GM12891 (cell line): ENCODE results near the gene ZNF580.
A peak's percentile ranks its signal among the peaks of the same experiment; 100 is the strongest.

ENCODE experiments used
- DNase-seq: peaks from one replicate; pipeline ENCODE4 v3.0.0; 2011; ENCODE audit warnings: low spot score; ENCODE audit not compliant: insufficient read length
- FAIRE-seq: peaks from 2 replicates; lab custom pipeline; 2011; peaks lifted over from hg19 to GRCh38; lab: Jason Lieb, UNC
- PAX5 ChIP-seq: IDR thresholded peaks from 2 replicates; pipeline ENCODE4 v1.6.1; 2011; ENCODE audit warnings: low read length, moderate library complexity, mild to moderate bottlenecking; ENCODE audit not compliant: insufficient read depth, severe bottlenecking
- POLR2A ChIP-seq: IDR thresholded peaks from 2 replicates; pipeline ENCODE4 v1.6.1; 2011; ENCODE audit warnings: low read depth, low read length, control low read depth
- POLR2AphosphoS5 ChIP-seq: IDR thresholded peaks from 2 replicates; pipeline ENCODE4 v1.6.1; 2011; ENCODE audit warnings: low read depth, low read length, control low read depth
- POU2F2 ChIP-seq: IDR thresholded peaks from 2 replicates; pipeline ENCODE4 v1.6.1; 2011; ENCODE audit warnings: low read depth, mild to moderate bottlenecking, control low read depth, low read length, moderate library complexity
- SPI1 ChIP-seq: IDR thresholded peaks from 2 replicates; pipeline ENCODE4 v1.6.1; 2011; ENCODE audit warnings: low read depth, low read length, control low read depth
- TAF1 ChIP-seq: IDR thresholded peaks from 2 replicates; pipeline ENCODE4 v1.6.1; 2011; ENCODE audit warnings: low read depth, low read length, control low read depth

Gene ZNF580

DNA sequence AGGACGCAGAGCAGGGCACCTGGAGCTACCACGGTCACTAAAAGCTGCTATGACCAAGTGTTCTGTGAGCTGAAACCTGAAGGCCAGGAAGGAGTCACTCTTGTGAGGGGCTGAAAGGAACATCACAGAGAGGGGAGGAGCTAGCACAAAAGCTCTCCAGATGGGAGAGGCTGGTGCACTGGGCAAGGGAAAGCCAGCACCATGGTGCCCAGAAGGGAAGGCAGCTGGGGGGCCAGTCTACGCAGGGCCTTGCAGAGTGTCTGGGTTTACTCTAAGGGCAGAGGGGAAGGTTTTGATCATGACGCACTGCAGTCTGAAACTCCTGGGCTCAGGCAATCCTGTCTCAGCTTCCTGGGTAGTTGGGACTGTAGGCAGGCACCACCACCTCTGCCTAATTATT lies 4.1 kb upstream of the ZNF580 start:
- FAIRE-seq = no peak
- no peak for TF ChIP-seq PAX5
- TF ChIP-seq SPI1 = no peak
- no peak for TF ChIP-seq POLR2AphosphoS5
- no peak for TF ChIP-seq POLR2A
- no peak for TF ChIP-seq POU2F2
- TF ChIP-seq TAF1 = no peak
- no peak for DNase-seq

DNA sequence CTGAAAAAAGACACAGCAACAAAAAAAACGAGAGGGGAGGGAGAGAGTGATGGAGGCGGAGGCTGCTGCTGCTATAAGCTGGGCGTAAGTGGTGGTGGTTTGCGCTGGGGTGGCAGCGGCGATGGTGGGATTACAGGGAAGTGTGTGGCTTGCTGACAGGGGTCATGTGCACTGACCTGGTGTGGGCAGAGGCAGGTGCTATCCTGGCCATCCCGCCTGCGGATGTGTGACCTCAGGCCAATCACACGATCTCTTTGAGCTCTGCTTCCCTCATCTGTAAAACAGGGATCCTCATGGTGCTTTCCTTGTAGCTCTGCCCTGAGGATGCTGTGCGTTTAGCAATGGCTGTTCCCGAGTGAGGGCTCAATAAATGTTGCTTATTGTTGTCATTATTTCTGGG lies 3.3 kb upstream of the ZNF580 start:
- FAIRE-seq (no peak), DNase-seq (no peak)
- TF ChIP-seq TAF1 = no peak
- TF ChIP-seq POLR2AphosphoS5 = no peak
- no peak; the same call in 1 of the 2 replicates for TF ChIP-seq POLR2A
- TF ChIP-seq PAX5 = no peak
- TF ChIP-seq SPI1 = no peak
- TF ChIP-seq POU2F2 = no peak

DNA sequence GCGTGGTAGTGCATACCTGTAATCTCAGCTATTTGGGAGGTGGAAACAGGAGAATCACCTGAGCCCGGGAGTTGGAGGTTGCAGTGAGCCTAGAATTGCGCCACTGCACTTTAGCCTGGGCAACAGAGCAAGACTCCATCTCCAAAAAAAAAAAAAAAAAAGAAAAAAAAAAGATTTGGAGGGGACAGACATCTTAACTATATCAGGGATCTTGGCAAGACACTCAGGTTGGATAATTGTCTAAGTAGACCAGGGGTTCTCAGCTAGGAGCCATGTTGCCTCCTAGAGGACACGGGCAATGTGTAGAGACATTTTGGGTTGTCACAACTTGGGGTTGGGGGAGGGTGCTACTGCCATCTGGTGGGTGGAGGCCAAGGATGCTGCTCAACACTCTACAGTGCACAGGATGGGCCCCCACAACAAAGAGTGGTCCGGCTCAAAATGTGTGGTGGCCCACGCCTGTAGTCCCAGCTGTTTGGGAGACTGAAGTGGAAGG lies 1.9 kb upstream of the ZNF580 start:
- FAIRE-seq (peak; percentile 51), DNase-seq (no peak)
- TF ChIP-seq PAX5 = no peak
- TF ChIP-seq POLR2A = peak; percentile 31; the same call in 1 of the 2 replicates
- no peak for TF ChIP-seq POLR2AphosphoS5
- no peak for TF ChIP-seq POU2F2
- no peak for TF ChIP-seq SPI1
- peak; percentile 45; the same call in 1 of the 2 replicates for TF ChIP-seq TAF1

DNA sequence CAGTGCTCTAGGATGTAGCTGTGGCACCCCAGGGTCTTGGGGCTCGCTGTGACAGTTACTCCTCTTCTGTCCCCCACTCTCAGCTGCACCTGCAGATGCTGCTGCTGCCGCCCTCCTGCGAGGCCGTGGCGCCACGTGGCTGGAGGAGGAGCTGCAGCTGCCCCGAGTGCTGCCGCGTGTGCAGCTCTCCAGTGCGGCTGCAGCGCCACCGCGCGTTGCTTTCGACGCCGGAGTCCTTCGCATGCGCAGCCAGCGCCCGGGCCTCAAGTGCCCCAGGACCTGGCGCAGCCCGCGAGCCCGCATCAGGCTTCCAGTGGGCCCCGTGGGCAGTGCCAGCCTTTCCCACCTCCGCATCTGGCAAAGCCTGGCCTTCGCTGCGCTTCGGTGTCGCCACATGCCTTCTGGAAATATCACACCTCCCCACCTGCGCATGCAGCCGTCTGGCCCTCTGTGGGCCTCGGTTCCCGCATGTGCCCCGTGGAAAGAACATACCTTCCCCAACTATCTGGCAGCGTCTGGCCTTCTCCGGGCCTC lies 692 bp upstream of the ZNF580 start:
- DNase-seq (no peak), FAIRE-seq (peak; percentile 58)
- TF ChIP-seq POLR2AphosphoS5 (0 out of 2 replicates have a peak, but pooled peaks have one; percentile 35), POU2F2 (0 out of 2 replicates have a peak, but pooled peaks have one; percentile 7), SPI1 (no peak)

DNA sequence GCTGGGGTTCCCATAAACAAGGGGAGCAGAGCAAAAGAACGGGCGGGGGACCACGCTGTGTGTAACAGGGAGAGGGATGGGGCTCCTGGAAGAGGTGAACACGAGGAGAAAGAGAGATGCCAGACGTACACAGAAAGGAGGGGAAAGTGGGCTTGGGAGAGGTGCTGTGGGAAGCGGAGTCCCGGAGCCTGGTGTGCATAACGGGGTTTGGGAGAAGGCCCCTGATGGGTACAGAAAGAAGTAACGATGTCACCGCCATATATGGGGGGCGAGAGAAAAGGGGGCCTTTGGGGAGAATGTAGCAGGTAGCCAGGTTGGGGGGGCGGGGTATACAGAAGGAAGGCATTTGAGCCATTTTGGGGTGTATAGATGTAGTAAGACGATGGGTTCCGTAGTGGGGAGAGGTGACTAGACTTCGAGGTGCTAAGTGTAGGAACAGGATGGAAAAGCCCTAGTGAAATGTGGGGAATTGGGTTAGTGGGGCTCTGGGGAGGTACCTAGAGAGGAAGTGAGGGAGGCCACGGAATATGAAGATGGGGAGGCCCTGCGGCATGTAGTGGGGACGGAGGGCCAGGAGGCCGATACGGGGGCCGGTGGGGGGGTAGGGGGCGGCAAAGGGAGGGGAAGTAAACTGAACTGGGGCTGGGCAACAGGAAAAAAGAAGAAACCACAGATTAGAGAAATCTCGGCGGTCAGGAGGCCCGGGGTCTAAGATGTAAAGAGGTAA lies 787 bp downstream of the ZNF580 start:
- FAIRE-seq (peak; percentile 51), DNase-seq (no peak)
- TF ChIP-seq SPI1 = peak; percentile 51
- no peak for TF ChIP-seq TAF1

DNA sequence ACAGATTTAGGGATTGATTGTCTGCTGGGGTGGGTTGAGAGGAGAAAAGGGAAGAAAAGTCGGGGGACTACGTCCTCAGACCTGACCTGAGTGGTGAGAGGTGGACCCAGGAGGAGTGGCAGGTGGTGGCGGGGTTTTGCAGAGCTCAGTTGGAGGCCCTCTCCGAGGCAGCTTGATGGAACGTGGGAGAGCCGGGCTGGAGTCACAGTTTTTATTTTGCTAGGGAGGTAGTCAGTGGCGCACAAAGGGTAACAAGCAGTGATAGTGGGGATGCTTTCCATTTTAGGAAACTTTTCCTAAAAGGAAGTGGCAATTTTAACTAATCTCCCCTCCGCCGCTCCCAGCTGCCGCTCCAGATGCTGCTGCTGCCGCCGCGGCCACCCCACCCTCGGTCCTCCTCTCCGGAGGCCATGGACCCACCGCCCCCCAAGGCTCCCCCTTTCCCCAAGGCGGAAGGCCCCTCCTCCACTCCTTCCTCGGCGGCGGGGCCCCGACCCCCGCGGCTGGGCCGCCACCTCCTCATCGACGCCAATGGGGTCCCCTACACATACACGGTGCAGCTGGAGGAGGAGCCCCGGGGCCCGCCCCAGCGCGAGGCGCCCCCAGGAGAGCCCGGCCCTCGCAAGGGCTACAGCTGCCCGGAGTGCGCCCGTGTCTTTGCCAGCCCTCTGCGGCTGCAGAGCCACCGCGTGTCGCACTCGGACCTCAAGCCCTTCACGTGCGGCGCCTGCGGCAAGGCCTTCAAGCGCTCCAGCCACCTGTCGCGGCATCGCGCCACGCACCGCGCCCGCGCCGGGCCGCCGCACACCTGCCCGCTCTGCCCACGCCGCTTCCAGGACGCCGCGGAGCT lies 1.6 kb downstream of the ZNF580 start:
- TF ChIP-seq PAX5 = no peak
- no peak for TF ChIP-seq POLR2AphosphoS5
- no peak for TF ChIP-seq POU2F2
- no peak for TF ChIP-seq POLR2A
- no peak for TF ChIP-seq SPI1
- TF ChIP-seq TAF1 = no peak; the same call in 1 of the 2 replicates
- DNase-seq (no peak), FAIRE-seq (peak; percentile 71)

DNA sequence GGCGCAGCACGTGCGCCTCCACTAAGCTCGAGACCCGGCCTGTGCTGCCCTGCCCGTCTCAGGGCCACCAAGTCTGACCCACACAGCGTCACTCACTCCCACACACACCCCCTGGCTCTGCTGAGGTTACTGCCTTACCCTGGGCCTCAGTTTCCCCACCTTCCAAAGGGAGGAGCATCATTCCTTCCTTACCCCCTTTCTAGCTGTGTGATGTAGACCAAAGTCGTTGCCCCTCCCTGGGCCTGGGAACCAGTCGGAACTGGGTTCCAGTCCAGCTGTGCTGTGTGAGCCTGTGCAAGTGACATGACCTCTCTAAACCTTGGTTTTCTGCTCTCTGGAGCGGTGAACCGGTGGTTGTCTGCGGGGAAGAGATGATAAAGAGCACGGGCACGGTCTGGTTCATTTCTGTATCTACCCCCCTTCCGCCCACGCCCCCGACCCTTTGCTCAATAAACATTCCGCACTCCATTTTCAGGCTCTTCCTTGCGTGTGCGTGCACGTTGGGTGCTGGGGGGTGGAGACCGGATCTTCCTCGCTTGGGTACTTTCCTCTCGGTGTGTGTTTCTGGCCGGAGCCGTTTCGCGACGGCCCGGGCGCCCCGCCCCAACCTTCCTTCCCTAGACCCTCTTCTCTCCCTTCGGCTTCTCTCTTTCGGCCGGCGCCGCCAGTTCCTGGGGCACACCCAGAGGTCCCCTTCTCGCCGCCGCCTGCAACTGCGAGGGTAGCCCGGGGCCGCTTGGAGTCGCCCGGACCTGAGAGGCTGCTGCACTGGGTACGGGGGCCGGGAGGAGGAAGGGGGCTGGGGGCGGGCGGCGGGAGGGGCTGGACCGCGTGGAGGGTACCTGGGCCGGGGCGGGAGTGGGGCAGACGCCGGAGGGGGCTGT lies 2.4 kb downstream of the ZNF580 start, which contains the start of gene ZNF581:
TSS of gene ZNF581 (plus strand) at position 647 of the 884 bp plus-strand sequence. CDS start 923 bp downstream, outside the sequence.
- DNase-seq (peak; percentile 83), FAIRE-seq (peak; percentile 92)
- TF ChIP-seq TAF1 (no peak; the same call in 1 of the 2 replicates), POLR2A (0 out of 2 replicates have a peak, but pooled peaks have one; percentile 29), POLR2AphosphoS5 (peak; percentile 69), POU2F2 (peak; percentile 54; the same call in 1 of the 2 replicates), SPI1 (peak; percentile 4; the same call in 1 of the 2 replicates), PAX5 (peak; percentile 42)

DNA sequence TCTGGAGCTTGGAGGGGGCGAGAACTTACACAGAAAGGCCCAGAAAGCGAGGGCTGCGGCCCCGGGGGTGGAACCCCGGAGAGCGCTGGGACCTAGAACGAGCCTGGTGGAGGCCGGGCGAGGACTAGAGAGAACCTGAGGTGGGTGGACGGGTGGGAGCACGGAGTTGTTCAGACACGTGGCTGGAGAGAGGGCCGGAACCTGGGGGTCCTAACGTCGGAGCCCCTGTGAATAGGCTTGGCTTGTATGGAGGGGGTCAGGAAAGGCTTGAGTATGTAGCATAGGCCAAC lies 3.0 kb downstream of the ZNF580 start:
- DNase-seq (no peak), FAIRE-seq (no peak)
- TF ChIP-seq POU2F2 (no peak), TAF1 (no peak), PAX5 (no peak), POLR2A (no peak), SPI1 (no peak), POLR2AphosphoS5 (no peak; the same call in 1 of the 2 replicates)

DNA sequence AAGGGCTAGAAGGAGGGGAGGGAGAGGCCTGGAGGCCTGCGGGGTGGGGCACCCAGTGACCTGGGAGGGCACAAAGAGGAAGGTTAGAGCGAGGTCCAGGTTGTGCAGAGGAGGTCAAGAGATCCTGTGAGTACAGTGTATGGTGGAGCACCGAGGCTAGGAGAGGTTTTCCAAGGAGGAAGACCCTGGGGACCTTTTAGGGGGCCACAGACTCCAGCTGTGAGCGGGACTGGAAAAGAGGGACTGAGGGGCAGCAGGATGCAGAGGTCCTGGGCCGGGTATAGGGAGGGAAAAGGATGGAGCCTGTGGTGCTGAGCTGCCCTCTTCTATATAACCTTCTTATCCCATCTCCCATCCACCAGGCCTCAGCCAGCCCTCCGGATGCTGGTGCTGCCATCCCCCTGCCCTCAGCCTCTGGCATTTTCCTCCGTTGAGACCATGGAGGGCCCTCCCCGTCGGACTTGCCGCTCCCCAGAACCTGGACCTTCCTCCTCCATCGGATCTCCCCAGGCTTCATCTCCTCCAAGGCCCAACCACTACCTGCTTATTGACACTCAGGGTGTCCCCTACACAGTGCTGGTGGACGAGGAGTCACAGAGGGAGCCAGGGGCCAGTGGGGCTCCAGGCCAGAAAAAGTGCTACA lies 3.5 kb downstream of the ZNF580 start:
- TF ChIP-seq TAF1 (no peak), SPI1 (no peak), PAX5 (no peak), POLR2A (no peak), POLR2AphosphoS5 (no peak), POU2F2 (no peak)
- DNase-seq (no peak), FAIRE-seq (no peak)
